Stomach smooth muscle (tissue), 2 donors: ENCODE results near the gene NPNT.

ENCODE experiments used
- H3K27ac ChIP-seq: one replicate; pipeline ENCODE4 v1.7.0; 2013; ENCODE audit warnings: mild to moderate bottlenecking, low read length, inconsistent platforms
- H3K27me3 ChIP-seq, 2 donors: one replicate each; pipeline ENCODE4 v1.7.0; 2013; ENCODE audit warnings: low read length in 2 of 2; ENCODE audit not compliant: insufficient read depth in 2 of 2, control insufficient read depth in 1 of 2
- H3K36me3 ChIP-seq, 2 donors: one replicate each; pipeline ENCODE4 v1.7.0; 2013; ENCODE audit warnings: low read length in 2 of 2; ENCODE audit not compliant: control insufficient read depth in 2 of 2, insufficient read depth in 2 of 2
- H3K4me1 ChIP-seq: one replicate; pipeline ENCODE4 v1.7.0; 2013; ENCODE audit warnings: low read length; ENCODE audit not compliant: control insufficient read depth, insufficient read depth
- H3K4me3 ChIP-seq, 2 donors: one replicate each; pipeline ENCODE4 v1.7.0; 2013; ENCODE audit warnings: low read length in 2 of 2
- H3K9ac ChIP-seq, 2 donors: one replicate each; pipeline ENCODE4 v1.7.0; 2013; ENCODE audit warnings: low read length in 2 of 2, mild to moderate bottlenecking in 1 of 2
- H3K9me3 ChIP-seq, 2 donors: one replicate each; pipeline ENCODE4 v1.7.0; 2013; ENCODE audit warnings: low read length in 2 of 2; ENCODE audit not compliant: control insufficient read depth in 2 of 2
- donor health status: healthy.
- donor health status: Pancreatic carcinoma.

The NPNT gene

GRCh38 chr4:105994061-105994460 lies 98.8 kb downstream of the NPNT start:
- no peak overlapping the region for H3K27ac ChIP-seq
- no peak overlapping the region for H3K4me3 ChIP-seq
- H3K27me3 ChIP-seq, result no peaks in the 10 kb centered on the region
- no peak overlapping the region for H3K9ac ChIP-seq
- H3K9me3 ChIP-seq, result no peaks in the 10 kb centered on the region
- H3K36me3 ChIP-seq, result no peaks in the 10 kb centered on the region
- peaks cover 25% of the 10 kb centered on the region for H3K4me1 ChIP-seq

DNA sequence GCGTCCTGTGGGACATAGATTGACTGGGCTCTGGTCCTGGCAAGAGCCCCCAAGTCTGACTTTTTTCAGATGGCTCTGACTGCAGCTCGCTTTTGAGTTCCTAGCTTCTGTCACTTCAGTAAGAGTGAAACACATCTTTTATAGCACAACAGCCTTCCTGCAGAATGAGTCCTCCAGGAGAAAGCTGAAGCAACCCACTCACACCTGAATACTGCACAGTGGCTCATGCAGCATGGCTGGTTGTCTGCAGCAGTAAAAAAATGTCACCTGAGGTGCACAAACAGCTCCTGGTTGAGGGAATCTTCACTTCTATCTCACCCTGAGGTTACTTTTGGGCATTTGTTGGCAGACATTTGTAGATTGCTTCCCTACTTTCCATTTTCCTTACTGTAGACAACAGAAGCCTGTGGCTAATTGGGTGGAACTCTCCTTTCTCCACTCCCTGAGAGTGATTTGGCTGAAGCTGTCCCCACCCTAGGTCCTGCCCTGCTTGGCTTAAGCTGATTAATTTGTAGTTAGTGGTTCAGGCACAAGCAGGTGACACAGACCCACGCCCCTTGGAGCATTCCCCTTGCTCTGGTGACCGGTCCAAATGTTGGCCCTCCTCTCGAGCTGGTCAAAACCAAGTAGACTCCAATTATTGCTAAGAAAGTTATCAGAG lies 99.7 kb downstream of the NPNT start:
- H3K9ac ChIP-seq, result no peak overlapping the region
- no peak overlapping the region for H3K4me3 ChIP-seq
- no peaks in the 10 kb centered on the region for H3K36me3 ChIP-seq
- H3K4me1 ChIP-seq, result peaks cover 25% of the 10 kb centered on the region
- no peaks in the 10 kb centered on the region for H3K9me3 ChIP-seq
- H3K27ac ChIP-seq, result no peak overlapping the region
- H3K27me3 ChIP-seq, result no peaks in the 10 kb centered on the region

DNA sequence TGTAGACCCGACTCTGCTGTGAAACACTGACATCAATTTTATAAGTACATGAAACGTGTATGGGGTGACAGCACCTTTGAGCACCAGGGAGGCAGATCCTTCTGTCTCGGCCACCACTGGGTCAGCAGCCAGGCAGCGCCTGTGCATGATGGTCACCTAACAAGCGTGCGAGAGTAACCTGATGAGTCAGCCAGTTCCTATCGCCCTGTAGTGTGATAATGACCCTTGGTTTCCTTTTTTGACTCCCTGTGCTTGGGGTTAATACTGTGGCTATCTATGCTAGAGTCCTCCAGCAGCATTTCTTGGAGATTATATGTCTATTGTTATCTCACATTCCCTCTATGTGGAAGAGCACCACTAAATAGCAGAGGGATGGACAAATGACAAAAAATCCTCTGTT lies 101.6 kb downstream of the NPNT start:
- Histone ChIP-seq H3K36me3 (no peaks in the 10 kb centered on the region), H3K4me3 (no peak overlapping the region), H3K27me3 (no peaks in the 10 kb centered on the region), H3K9me3 (no peaks in the 10 kb centered on the region), H3K9ac (no peak overlapping the region), H3K4me1 (peaks cover 8% of the 10 kb centered on the region), H3K27ac (no peak overlapping the region)

DNA sequence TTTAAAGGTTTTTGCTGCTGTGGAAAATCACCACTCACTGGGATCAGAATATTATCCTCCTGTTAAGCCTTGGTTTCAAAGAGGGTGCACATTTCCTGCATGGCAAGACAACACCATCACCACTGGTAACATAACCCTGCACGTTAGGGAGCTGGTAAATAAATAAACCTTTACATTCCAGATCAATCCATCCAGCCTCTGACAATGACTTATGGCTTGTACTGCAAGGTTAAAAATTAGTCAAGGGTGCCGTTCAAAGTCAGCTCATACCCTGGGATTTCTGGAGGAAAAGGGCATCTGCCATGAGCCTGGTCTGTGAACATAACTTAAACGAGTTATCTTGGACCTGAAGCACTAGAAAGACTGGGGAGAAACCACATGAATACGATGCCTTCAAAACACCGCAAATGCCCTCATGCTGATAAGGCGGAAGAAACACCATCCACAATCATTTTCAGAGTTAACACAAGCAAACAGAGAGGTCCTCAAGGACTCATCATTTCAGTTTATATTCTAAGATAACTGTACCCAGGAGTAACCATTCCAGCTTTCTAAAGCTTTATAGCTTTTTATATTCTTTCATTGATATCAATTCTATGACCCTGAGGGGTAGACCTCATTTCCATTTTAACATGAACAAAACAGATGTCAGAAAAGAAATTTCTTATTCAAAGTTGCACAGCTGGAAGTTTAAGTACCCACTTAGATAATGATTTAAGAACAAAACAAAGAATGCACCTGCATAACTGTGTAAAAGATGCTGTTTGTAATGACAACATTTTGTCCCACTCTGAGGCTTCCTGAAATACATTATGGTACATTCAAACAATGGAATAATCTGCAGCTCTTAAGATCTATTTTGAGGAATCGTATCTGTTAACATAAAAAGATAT lies 103.1 kb downstream of the NPNT start:
- Histone ChIP-seq H3K36me3 (no peaks in the 10 kb centered on the region), H3K27ac (no peak overlapping the region), H3K9me3 (no peaks in the 10 kb centered on the region), H3K4me3 (no peak overlapping the region), H3K4me1 (peaks cover 8% of the 10 kb centered on the region), H3K9ac (no peak overlapping the region), H3K27me3 (no peaks in the 10 kb centered on the region)

GRCh38 chr4:106002994-106003393 lies 107.7 kb downstream of the NPNT start:
- H3K27ac ChIP-seq, result no peak overlapping the region
- no peaks in the 10 kb centered on the region for H3K27me3 ChIP-seq
- H3K36me3 ChIP-seq, result no peaks in the 10 kb centered on the region
- H3K9ac ChIP-seq, result no peak overlapping the region
- no peaks in the 10 kb centered on the region for H3K9me3 ChIP-seq
- no peak overlapping the region for H3K4me3 ChIP-seq
- no peaks in the 10 kb centered on the region for H3K4me1 ChIP-seq

- Histone ChIP-seq H3K27ac (no peak overlapping the region), H3K36me3 (no peaks in the 10 kb centered on the region), H3K9me3 (peaks cover 0 to 5% of the 10 kb centered on the region in 2 donors), H3K4me1 (no peaks in the 10 kb centered on the region), H3K4me3 (no peak overlapping the region), H3K9ac (no peak overlapping the region), H3K27me3 (no peaks in the 10 kb centered on the region)
These were observed 115.5 kb downstream of the NPNT start for GRCh38 chr4:106010761-106011160.

- H3K9me3 ChIP-seq, result peaks cover 0 to 5% of the 10 kb centered on the region in 2 donors
- no peak overlapping the region for H3K9ac ChIP-seq
- no peak overlapping the region for H3K27ac ChIP-seq
- H3K36me3 ChIP-seq, result no peaks in the 10 kb centered on the region
- H3K27me3 ChIP-seq, result no peaks in the 10 kb centered on the region
- no peak overlapping the region for H3K4me3 ChIP-seq
- no peaks in the 10 kb centered on the region for H3K4me1 ChIP-seq
These were observed 116.1 kb downstream of the NPNT start for GRCh38 chr4:106011387-106011786.

DNA sequence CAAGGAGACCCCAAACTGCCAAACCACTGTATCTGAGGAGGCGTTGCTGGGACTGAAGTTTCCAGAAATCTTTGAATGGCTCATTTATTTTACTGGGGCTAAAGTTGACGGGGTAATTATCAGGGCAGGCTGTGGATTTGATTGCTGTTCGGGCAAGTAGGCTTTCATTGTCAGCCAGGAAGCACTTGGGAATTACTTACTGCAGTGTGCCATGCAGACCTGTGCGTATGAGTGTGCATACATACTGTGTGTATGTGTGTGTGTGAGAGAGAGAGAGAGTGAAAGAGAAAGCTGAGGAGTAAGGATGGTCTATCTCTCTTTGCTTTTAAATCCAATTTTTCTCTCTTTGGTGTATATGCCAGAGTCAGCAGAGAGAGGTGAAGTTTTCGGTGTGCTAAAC lies 122.7 kb downstream of the NPNT start:
- Histone ChIP-seq H3K9ac (no peak overlapping the region), H3K27me3 (no peaks in the 10 kb centered on the region), H3K36me3 (no peaks in the 10 kb centered on the region), H3K9me3 (peaks cover 0 to 3% of the 10 kb centered on the region in 2 donors), H3K27ac (no peak overlapping the region), H3K4me1 (no peaks in the 10 kb centered on the region), H3K4me3 (no peak overlapping the region)

GRCh38 chr4:106019771-106020170 lies 124.5 kb downstream of the NPNT start:
- Histone ChIP-seq H3K4me3 (no peak overlapping the region), H3K4me1 (no peaks in the 10 kb centered on the region), H3K9ac (no peak overlapping the region), H3K36me3 (no peaks in the 10 kb centered on the region), H3K9me3 (peaks cover 0 to 3% of the 10 kb centered on the region in 2 donors), H3K27me3 (no peaks in the 10 kb centered on the region), H3K27ac (no peak overlapping the region)
